ENCODE measurements around the gene ESYT1. TPM values are rescaled to one million over a fixed set of nuclear protein-coding genes. Genes with fewer than 3 reads are reported as not detected.
"Not testable (repeated sequence)": the region's sequence is repeated elsewhere in the genome, so short reads cannot be mapped to it uniquely, and the experiment has no call there.

ESYT1 gene
- total RNA-seq, 2 donors from 2014 or later: 113 to 120 TPM

DNA sequence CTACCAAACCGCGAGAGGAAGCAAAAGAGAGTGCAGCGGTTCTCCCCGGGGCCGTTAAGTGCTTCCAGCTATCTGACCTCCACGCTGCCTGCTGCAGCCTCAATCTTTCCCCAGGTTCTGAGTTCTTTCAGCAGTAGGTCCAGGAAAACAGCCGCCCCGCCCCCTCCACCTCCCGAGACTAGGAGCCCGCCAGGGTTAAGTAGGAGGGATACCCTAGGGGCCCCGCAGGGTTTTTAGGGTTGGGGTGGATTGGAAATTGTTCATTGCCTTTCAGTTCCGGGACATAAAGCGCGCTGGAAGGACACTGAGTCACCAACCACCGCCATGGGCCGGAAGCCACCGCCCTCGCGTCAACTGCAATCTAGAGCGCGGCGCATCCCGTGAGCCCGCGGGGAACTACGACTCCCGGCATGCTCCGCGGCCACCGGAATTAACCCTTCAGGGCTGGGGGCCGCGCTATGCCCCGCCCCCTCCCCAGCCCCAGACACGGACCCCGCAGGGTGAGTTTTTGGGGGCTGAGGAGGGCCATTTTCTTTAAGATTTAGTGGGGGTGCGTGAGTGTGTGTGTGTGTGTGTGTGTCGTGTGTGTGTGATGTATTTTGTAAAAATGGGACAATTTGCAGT lies 24.2 kb downstream of the ESYT1 start, which contains the start of gene MYL6B:
Gene MYL6B, plus strand, starts transcription at position 456 of the 624 bp plus-strand sequence. CDS start 1,332 bp downstream, outside the sequence.
- intact Hi-C loops (cut with DNase I): no loop called here
- DNase-seq (ENCODE audit: low spot score): peak; percentile 99

- no peak for DNase-seq (ENCODE audit: low spot score)
- intact Hi-C loops (cut with DNase I): no loop called here
Measured at GRCh38 chr12:56152756-56153677, 24.9 kb downstream of the ESYT1 start.

GRCh38 chr12:56153678-56154065 lies 25.6 kb downstream of the ESYT1 start:
- intact Hi-C loops (cut with DNase I): no loop called here
- no peak for DNase-seq (ENCODE audit: low spot score)

DNA sequence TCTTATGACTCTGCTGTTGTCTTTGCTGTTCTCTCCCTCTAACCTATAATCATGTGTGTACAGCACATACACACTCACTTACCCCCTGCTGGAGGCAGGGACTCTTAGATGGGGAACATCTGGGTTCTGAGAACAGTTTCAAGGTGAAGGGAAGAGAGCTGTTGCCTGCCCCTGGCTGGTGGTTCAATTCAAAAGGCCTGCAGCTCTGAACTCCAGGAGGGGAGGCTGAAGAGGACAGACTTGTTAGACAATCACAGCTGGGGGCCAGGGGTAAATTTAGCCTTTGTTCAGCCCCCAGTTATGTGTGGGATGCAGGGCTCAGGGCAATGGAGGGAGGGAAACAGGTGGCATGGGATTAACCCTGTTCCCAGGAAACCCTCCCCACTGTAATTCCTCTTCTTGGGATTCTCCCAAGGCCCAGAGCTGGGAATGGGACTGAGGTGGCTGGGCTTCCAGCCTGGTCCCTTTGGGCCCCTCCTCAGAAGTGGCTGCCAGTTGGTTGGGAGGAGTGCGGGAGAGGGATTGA lies 26.2 kb downstream of the ESYT1 start:
- intact Hi-C loops (cut with DNase I): no loop called here
- no peak for DNase-seq (ENCODE audit: low spot score)

GRCh38 chr12:56154818-56155217 lies 26.8 kb downstream of the ESYT1 start:
- DNase-seq (ENCODE audit: low spot score): no peak
- intact Hi-C loops (cut with DNase I): no loop called here

DNA sequence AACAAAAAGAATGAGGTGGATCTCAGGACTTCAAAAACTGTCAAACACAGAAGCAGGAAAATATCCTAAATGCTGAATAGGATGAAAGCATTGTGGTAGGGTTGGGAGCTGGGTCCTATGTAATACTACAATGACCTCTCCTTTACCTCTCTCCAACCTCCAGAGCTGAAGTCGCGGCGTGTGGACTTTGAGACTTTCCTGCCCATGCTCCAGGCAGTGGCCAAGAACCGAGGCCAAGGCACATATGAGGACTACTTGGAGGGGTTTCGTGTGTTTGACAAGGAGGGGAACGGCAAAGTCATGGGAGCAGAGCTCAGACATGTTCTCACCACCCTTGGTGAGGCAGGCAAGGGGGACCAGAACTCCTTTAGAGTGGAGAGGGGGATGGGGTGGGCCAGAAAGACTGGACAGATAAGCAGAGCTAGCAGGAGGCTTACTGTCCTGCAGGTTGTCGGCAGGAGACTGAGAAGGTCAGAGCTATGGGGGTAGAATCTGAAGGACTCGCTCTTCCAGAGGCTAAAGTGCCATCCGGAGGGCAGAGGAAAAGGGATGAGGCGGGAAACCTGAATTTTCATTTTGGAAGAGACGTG lies 27.3 kb downstream of the ESYT1 start:
- intact Hi-C loops (cut with DNase I): no loop called here
- DNase-seq (ENCODE audit: low spot score): no peak

DNA sequence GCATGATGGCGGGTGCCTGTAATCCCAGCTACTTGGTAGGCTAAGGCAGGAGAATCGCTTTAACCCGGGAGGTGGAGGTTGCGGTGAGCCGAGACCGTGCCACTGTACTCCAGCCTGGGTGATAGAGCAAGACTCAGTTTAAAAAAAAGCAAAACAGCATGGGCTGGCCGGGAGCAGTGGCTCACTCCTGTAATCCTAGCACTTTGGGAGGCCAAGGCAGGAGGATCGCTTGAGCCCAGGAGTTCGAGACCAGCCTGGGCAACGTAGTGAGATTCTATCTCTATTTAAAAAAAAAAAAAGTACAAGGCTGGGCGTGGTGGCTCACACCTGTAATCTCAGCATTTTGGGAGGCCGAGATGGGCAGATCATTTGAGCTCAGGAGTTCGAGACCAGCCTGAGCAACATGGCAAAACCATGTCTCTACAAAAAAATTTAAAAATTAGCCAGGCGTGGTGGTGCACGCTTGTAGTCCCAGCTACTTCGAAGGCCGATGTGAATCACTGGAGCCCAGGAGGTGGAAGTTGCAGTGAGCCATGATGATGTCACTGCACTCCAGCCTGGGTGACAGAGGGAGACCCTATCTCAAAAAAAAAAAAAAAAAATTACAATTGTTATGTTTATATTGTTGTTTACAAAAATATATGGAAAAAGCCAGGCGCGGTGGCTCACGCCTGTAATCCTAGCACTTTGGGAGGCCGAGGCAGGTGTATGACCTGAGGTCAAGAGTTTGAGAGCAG lies 28.6 kb downstream of the ESYT1 start:
- intact Hi-C loops (cut with DNase I); DNase-seq (ENCODE audit: low spot score): not testable (repeated sequence)

GRCh38 chr12:56157201-56158028 lies 29.3 kb downstream of the ESYT1 start:
- DNase-seq (ENCODE audit: low spot score): peak; percentile 92
- intact Hi-C loops (cut with DNase I): loop anchor here in 1 of 2 donors (2.0 kb wide), 1 partner anchor 33 kb away; no protein-coding TSS in a partner anchor

DNA sequence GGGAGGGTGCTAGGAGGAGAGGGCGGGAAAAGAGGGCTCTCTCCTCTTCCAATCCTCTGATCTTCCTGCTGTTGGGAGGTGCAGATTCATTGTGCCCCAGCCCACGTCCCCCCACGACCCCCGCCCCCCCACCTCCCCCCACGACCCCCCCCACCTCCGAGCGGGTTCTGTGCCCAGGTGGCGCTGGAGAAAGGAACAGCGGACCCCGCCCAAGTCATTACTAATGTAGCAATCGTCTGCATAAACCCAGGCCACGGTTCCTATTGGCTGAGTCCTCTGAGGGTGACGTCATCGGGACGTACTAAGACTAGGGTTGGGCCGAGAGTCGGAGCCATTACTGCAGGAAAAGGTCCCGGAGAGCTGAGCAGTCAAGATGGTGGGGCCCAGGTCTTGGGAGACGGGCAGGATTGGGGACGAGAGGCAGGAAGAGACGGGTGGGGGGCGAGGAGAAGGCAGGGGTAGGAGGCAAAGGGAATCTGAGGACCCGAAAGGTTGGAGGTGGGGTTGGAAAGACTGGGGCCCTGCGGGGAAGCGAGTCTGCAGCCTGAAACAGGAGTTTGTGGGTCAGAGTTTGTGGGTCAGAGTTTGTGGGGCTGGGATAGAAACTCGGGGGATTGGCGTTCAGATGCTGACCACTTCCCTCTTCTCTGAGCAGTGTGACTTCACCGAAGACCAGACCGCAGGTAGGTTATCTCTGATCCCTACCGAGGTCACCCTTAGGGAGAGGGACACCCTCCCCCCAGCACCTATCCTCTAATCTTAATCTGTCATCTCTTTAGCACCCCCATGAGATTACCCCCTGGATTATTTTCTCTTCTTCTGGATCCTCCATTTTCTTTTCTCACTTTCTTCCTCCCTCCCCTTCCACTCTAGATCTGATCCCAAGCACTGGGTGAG lies 30.2 kb downstream of the ESYT1 start, which contains the start of gene MYL6:
Gene MYL6, plus strand, starts transcription at position 331 of the 897 bp plus-strand sequence. Its CDS starts 43 bp downstream, at position 374.
- DNase-seq (ENCODE audit: low spot score): peak; percentile 98
- intact Hi-C loops (cut with DNase I): loop anchor here in 1 of 2 donors (2.0 kb wide), 1 partner anchor 33 kb away; no protein-coding TSS in a partner anchor

GRCh38 chr12:56158926-56159461 lies 30.9 kb downstream of the ESYT1 start:
- intact Hi-C loops (cut with DNase I): loop anchor here in 1 of 2 donors (2.0 kb wide), 1 partner anchor 34 kb away; no protein-coding TSS in a partner anchor
- peak; percentile 94 for DNase-seq (ENCODE audit: low spot score)

- DNase-seq (ENCODE audit: low spot score): no peak
- intact Hi-C loops (cut with DNase I): loop anchor here in 1 of 2 donors (2.0 kb wide), 1 partner anchor 35 kb away; no protein-coding TSS in a partner anchor
Measured at GRCh38 chr12:56159482-56160192, 31.6 kb downstream of the ESYT1 start.

DNA sequence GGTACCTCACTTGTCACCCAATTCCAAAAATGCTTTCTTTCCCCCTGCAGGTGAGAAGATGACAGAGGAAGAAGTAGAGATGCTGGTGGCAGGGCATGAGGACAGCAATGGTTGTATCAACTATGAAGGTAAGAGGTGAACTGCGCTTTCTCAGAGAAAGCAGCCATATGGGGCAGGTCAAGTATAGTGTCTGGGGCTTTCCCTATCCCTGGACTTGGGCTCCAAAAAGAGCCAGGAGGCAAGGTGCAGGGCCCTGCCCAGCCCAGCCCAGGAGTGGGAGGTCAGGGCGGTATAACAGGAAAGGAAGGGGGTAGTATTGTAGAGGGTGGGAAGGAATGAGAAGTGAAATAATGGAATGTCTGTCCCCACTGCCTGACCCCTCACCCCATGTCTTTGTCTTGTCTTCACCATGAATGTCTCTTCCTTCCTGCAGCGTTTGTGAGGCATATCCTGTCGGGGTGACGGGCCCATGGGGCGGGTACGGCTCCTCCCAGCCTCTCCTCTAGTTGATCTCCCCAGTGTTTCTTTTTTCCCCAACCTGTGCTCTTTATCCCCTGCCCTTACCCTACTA lies 32.2 kb downstream of the ESYT1 start:
- intact Hi-C loops (cut with DNase I): no loop called here
- no peak for DNase-seq (ENCODE audit: low spot score)

GRCh38 chr12:56160894-56161689 lies 33.0 kb downstream of the ESYT1 start:
- intact Hi-C loops (cut with DNase I): no loop called here

GRCh38 chr12:56161690-56162351 lies 33.8 kb downstream of the ESYT1 start:
- intact Hi-C loops (cut with DNase I): loop anchor here in 1 of 2 donors (1.0 kb wide), 1 partner anchor 17 kb away; no protein-coding TSS in a partner anchor
- no peak for DNase-seq (ENCODE audit: low spot score)

More at GRCh38 chr12:56160894-56161689, 33.0 kb downstream of the ESYT1 start:
- DNase-seq (ENCODE audit: low spot score): no peak

Measured in posterior vena cava (tissue), 2 donors.